Measurements from ENCODE around the gene FOXE3. TPM values are rescaled to one million over a fixed set of nuclear protein-coding genes. Genes with fewer than 3 reads are reported as not detected.

Gene FOXE3
- total RNA-seq, 2 donors from 2014 or later: not detected

DNA sequence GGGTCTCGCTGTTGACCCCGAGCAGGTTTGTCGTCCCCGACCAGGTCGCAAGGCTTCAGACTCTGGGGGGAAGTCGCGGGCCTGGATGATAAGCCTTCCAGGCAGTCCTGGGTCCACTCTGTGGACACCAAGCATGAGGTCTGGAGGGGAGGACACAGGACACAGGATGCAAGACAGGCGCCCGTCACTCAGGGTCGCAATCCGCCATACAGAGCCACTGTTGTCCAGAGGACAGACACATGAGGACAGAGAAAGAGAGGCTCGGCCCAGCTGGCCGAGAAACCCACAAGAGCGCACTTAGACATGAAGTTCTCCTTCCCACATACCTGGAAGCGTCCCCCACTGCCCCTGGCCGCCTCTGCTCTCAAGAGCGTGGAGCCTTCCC is 16.9 kb downstream of the FOXE3 start:
- H3K4me3 Mint-ChIP-seq: peak overlapping the region; percentile 4 to 69
- ATAC-seq (replicated peaks in 1 of 2) (no peak), DNase-seq (no peak)
- H3K9me3 Mint-ChIP-seq: no peaks in the 10 kb centered on the region
- H3K27me3 Mint-ChIP-seq (ENCODE audit: low read depth): peaks cover 42% of the 10 kb centered on the region
- peaks cover 2 to 3% of the 10 kb centered on the region in 2 donors for H3K36me3 Mint-ChIP-seq (ENCODE audit: insufficient read depth in 2 of 2)
- H3K4me1 Mint-ChIP-seq (ENCODE audit: low read depth): peaks cover 49% of the 10 kb centered on the region
- H3K27ac Mint-ChIP-seq: no peak overlapping the region

DNA sequence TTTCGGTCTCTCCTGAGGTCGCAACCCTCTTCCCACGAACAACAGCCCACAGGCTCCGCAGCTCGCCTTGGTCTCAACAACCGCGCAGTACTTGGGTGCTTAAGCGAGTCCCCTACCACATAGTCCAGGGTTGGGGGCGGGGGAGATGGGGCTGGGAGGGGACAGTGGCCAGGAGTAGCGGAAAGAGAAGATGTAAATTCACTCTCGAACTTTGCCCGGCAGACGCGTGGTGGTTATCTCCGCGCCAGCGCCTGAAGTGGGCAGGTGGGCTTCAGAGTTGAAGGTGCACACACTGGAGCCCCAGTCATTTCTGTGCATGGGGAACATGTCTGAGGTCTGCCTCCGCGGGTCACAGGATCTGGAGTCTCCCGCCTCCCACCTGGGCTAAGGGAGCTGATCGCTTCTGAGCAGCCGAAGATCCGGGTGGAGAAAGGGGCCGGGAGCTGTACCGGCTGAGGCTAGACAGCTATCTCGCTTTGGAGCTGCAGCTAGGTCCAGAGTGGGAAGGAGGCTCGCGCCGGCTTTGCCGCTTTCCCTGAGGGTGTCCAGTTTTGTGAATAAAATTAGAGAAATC is 17.5 kb downstream of the FOXE3 start:
- peaks cover 42% of the 10 kb centered on the region for H3K27me3 Mint-ChIP-seq (ENCODE audit: low read depth)
- H3K4me3 Mint-ChIP-seq: peak overlapping the region; percentile 61 to 69
- peaks cover 2 to 3% of the 10 kb centered on the region in 2 donors for H3K36me3 Mint-ChIP-seq (ENCODE audit: insufficient read depth in 2 of 2)
- no peak for DNase-seq
- H3K27ac Mint-ChIP-seq: no peak overlapping the region
- no peak for ATAC-seq (replicated peaks in 1 of 2)
- peaks cover 49% of the 10 kb centered on the region for H3K4me1 Mint-ChIP-seq (ENCODE audit: low read depth)
- H3K9me3 Mint-ChIP-seq: no peaks in the 10 kb centered on the region

DNA sequence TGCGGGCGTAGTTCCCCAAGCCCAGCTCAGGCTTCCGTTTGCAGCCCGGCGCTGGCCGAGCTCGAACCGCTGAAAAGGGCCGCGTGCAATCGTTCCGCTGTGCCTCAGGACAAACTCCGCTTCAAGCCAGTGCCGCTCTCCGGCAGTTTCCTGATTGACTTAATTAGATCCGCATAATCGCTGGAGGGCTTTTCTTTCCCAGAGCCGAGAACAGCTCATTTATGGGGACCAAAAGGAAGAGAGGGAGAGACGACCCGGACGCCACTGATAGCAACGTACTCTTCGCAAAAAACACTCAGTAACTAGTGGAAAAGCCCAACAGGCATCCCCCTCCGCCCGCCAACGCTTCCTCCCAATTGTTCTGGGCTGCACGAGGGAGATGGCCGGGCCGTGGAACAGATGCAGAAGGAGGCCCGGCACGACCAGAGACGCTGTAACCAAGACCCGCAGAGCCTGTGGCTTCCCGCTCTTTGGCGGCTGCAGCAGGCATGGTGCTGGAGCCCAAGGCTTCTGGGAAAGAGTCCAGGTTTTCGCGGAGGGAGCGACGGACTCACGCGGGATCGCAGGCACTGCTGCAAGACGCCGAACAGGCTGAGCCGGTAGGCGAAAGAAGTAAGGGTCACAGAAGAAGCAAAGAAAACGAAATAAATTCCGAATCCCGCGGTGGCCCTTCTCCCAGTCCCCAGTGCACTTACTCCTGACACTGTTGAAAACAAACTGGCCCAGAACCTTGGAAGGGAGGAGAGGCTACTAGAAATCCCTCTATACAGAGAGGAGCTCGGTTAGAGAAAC is 18.2 kb downstream of the FOXE3 start:
- Mint-ChIP-seq H3K9me3 (no peaks in the 10 kb centered on the region), H3K36me3 (ENCODE audit: insufficient read depth in 2 of 2) (peaks cover 2 to 3% of the 10 kb centered on the region in 2 donors), H3K4me3 (peak overlapping the region; percentile 61 to 69), H3K27me3 (ENCODE audit: low read depth) (peaks cover 42% of the 10 kb centered on the region), H3K27ac (no peak overlapping the region), H3K4me1 (ENCODE audit: low read depth) (peaks cover 49% of the 10 kb centered on the region)
- DNase-seq: no peak
- no peak for ATAC-seq (replicated peaks in 1 of 2)

DNA sequence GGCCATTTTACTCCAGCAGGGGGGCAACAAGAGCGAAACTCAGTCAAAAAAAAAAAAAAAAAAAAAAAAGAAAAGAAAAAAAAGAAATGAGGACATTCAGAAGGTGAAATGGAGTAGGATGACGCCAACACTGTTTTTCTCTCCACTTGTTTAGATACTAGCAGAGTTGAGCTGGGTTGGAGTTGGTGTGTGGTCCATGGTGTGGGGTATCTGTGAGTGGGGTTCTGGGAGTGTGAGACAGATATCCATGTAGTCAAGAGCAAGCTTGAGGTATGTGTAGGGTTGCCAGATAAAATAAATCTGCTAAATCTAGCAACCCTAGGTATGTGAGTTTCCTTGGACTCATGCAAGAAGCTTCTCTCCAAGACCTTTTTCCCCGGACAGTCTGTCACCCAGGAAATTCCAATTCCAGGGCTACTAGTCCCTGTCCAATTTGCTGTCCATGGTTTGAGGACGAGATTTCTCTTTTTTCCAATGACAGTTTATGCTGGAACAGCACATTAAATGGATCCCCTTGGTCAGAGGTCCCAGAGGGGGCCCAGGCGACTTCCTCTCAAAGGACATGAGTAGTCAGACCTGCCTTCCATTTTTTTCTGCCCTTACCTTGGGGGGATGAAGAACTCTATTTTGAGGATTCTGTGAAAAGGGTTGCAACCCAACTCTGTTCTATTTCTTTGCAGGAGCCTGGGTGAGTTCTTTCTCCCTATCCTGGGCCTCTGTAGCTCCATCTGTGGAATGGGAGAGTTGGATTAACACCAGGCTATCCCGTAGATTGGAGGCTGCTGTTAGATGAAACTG is 19.6 kb downstream of the FOXE3 start:
- no peak for ATAC-seq (replicated peaks in 1 of 2)
- peaks cover 49% of the 10 kb centered on the region for H3K4me1 Mint-ChIP-seq (ENCODE audit: low read depth)
- no peaks in the 10 kb centered on the region for H3K9me3 Mint-ChIP-seq
- peaks cover 42% of the 10 kb centered on the region for H3K27me3 Mint-ChIP-seq (ENCODE audit: low read depth)
- H3K27ac Mint-ChIP-seq: no peak overlapping the region
- DNase-seq: no peak
- peak overlapping the region; percentile 98 for H3K4me3 Mint-ChIP-seq
- peaks cover 2 to 3% of the 10 kb centered on the region in 2 donors for H3K36me3 Mint-ChIP-seq (ENCODE audit: insufficient read depth in 2 of 2)

DNA sequence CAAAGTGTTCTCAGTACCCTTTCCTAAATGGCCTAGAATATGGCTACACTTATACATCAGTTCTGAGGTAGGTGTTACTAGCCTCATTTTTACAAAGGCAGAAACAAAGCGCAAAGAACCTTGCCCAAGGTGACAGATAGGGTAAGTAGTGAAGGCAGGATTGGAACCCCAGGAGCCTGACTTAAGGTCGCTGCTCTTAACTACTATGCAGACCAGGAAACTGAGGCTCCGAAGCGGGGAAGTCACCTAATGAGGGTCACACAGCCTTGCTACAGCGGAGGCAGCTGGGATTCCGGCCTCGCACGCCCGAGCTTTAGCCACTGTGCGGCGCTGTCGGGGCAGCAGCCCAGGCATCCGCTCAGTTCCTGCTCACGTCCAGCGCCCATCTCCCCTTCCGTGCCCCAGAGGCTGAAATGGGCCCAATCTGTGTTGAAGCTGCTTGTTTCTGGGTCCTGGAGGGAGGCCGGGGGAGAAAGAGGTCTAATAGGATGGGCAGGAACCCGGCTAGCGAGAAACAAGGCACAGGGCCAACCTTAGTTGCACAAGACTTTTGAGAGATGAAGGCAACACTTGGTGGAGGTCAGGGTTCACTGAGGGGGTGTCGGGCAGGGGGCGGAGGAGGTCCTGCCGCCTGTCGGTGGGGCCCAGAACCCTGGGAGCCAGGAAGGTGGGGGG is 20.4 kb downstream of the FOXE3 start:
- peak overlapping the region; percentile 88 for H3K27ac Mint-ChIP-seq
- H3K36me3 Mint-ChIP-seq (ENCODE audit: insufficient read depth in 2 of 2): peaks cover 2 to 3% of the 10 kb centered on the region in 2 donors
- ATAC-seq (replicated peaks in 1 of 2): peak; percentile 33 to 52
- no peaks in the 10 kb centered on the region for H3K9me3 Mint-ChIP-seq
- H3K27me3 Mint-ChIP-seq (ENCODE audit: low read depth): peaks cover 34% of the 10 kb centered on the region
- peak; percentile 86 to 87 for DNase-seq
- H3K4me3 Mint-ChIP-seq: peak overlapping the region; percentile 98
- H3K4me1 Mint-ChIP-seq (ENCODE audit: low read depth): peaks cover 43% of the 10 kb centered on the region

DNA sequence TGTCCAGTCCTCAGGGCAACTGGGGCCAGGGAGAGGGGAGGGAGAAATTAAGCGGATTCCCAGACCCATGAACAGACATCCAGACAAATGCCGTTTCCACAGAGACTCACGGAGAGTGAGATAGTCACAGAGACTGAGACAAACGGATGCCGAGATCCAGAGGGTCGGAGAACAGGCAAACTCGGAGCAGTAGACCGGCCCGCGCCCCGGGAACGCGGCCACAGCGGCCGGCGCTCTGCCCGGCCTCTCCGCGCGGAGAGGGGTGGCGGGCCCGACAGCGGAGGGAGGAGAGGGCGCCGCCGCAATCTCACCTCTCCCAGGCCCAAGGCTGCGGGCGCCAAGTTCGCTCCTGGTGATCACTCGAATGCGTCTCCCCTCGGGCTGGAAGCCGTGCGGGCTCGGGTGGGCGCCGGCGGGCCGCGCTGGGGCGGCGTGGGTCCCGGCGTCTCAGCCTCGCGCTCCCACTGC is 20.9 kb downstream of the FOXE3 start:
- peak in 1 of 2 donors; percentile 46 for DNase-seq
- Mint-ChIP-seq H3K4me3 (peak overlapping the region; percentile 98), H3K9me3 (no peaks in the 10 kb centered on the region), H3K27ac (no peak overlapping the region), H3K4me1 (ENCODE audit: low read depth) (peaks cover 39% of the 10 kb centered on the region), H3K27me3 (ENCODE audit: low read depth) (peaks cover 33% of the 10 kb centered on the region), H3K36me3 (ENCODE audit: insufficient read depth in 2 of 2) (peaks cover 2 to 3% of the 10 kb centered on the region in 2 donors)
- peak; percentile 11 to 16 for ATAC-seq (replicated peaks in 1 of 2)

DNA sequence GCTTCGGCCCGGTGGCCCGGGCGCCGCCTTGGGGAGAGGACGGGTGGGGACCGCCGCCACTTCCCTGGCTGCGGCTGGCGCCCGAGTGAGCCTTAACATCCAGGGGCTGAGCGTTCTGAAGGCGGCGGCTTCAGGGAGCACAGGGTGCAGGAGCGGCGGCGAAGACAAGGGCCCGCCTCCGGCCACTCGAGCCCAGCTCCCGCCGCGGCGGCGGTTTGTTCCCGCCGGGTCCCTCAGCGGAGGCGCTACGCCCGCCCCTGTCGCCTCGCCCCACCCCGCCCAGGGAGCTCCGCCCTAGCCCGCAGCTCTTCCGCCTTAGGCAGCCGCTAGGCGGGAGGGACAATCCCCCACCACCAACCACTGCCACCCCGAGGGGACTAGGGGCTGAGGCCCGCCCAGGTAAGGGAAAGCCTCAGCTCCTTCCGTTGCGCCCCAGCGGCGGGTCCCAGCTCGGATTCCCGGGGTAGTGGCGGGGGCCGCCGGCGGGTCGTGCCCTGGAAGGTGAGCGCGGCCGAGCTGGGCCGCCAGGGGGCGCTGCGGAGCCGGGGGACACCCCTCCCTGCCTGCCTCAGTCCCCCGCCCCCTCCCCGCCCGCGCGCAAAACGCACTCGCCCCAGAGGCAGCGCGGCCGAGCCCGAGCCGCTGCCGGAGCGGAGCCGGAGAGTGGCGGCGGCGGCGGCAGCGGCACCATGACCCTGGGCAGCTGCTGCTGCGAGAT is 21.5 kb downstream of the FOXE3 start, which contains the start of gene FOXD2:
Gene FOXD2, plus strand, starts transcription at position 598 of the 718 bp plus-strand sequence. Its CDS starts 92 bp downstream, at position 690.
- Mint-ChIP-seq H3K27me3 (ENCODE audit: low read depth) (peaks cover 27% of the 10 kb centered on the region), H3K4me3 (peak within 1 kb of the TSS; percentile 98), H3K4me1 (ENCODE audit: low read depth) (peaks cover 33% of the 10 kb centered on the region), H3K27ac (no peak within 1 kb of the TSS), H3K36me3 (ENCODE audit: insufficient read depth in 2 of 2) (peaks cover 2 to 3% of the 10 kb centered on the region in 2 donors), H3K9me3 (no peaks in the 10 kb centered on the region)
- ATAC-seq (replicated peaks in 1 of 2) (peak; percentile 89 to 90), DNase-seq (peak; percentile 92 to 96)

DNA sequence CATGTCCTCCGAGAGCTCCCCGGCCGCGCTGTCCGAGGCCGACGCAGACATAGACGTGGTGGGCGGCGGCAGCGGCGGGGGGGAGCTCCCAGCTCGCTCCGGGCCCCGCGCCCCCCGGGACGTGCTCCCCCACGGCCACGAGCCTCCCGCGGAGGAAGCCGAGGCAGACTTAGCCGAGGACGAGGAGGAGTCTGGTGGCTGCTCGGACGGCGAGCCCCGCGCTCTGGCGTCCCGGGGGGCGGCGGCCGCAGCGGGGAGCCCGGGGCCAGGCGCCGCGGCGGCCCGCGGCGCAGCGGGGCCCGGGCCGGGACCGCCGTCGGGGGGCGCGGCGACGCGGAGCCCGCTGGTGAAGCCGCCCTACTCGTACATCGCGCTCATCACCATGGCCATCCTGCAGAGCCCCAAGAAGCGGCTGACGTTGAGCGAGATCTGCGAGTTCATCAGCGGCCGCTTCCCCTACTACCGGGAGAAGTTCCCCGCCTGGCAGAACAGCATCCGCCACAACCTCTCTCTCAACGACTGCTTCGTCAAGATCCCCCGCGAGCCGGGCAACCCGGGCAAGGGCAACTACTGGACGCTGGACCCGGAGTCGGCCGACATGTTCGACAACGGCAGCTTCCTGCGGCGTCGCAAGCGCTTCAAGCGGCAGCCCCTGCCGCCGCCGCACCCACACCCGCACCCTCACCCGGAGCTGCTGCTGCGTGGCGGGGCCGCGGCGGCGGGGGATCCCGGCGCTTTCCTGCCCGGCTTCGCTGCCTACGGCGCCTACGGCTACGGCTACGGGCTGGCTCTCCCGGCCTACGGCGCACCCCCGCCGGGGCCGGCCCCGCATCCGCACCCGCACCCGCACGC is 22.3 kb downstream of the FOXE3 start:
- peak in 1 of 2 donors; percentile 1 for ATAC-seq (replicated peaks in 1 of 2)
- Mint-ChIP-seq H3K27me3 (ENCODE audit: low read depth) (peaks cover 19% of the 10 kb centered on the region), H3K4me1 (ENCODE audit: low read depth) (peaks cover 25% of the 10 kb centered on the region), H3K36me3 (ENCODE audit: insufficient read depth in 2 of 2) (peaks cover 2 to 3% of the 10 kb centered on the region in 2 donors), H3K9me3 (no peaks in the 10 kb centered on the region), H3K4me3 (peak overlapping the region; percentile 75 to 78), H3K27ac (no peak overlapping the region)
- DNase-seq: peak; percentile 42 to 49

DNA sequence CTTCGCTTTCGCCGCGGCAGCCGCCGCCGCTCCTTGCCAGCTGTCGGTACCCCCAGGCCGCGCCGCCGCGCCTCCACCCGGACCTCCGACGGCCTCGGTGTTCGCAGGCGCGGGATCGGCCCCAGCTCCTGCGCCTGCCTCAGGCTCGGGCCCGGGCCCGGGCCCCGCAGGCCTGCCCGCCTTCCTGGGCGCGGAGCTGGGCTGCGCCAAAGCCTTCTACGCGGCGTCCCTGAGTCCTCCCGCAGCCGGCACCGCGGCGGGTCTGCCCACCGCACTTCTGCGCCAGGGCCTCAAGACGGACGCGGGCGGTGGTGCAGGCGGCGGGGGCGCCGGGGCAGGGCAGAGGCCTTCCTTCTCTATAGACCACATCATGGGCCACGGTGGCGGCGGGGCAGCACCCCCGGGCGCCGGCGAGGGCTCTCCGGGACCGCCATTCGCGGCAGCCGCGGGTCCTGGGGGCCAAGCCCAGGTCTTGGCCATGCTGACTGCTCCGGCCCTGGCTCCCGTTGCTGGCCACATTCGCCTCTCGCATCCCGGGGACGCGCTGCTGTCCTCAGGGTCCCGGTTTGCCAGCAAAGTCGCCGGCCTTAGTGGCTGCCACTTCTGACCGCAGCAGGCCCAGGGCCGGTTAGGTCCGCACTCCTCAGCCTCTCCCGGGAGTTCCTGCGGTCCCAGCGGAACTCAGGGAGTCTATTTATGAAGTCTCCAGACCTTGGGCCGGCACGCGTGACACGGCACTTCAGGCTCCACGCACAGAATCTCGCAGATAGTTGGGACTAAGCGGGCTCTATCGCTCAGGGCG is 23.1 kb downstream of the FOXE3 start:
- peak in 1 of 2 donors; percentile 38 for DNase-seq
- Mint-ChIP-seq H3K27me3 (ENCODE audit: low read depth) (peaks cover 11% of the 10 kb centered on the region), H3K36me3 (ENCODE audit: insufficient read depth in 2 of 2) (peaks cover 3% of the 10 kb centered on the region in 2 donors), H3K27ac (no peak overlapping the region), H3K9me3 (no peaks in the 10 kb centered on the region), H3K4me1 (ENCODE audit: low read depth) (peaks cover 25% of the 10 kb centered on the region), H3K4me3 (peak overlapping the region in 1 of 2 donors; percentile 58)
- ATAC-seq (replicated peaks in 1 of 2): no peak

DNA sequence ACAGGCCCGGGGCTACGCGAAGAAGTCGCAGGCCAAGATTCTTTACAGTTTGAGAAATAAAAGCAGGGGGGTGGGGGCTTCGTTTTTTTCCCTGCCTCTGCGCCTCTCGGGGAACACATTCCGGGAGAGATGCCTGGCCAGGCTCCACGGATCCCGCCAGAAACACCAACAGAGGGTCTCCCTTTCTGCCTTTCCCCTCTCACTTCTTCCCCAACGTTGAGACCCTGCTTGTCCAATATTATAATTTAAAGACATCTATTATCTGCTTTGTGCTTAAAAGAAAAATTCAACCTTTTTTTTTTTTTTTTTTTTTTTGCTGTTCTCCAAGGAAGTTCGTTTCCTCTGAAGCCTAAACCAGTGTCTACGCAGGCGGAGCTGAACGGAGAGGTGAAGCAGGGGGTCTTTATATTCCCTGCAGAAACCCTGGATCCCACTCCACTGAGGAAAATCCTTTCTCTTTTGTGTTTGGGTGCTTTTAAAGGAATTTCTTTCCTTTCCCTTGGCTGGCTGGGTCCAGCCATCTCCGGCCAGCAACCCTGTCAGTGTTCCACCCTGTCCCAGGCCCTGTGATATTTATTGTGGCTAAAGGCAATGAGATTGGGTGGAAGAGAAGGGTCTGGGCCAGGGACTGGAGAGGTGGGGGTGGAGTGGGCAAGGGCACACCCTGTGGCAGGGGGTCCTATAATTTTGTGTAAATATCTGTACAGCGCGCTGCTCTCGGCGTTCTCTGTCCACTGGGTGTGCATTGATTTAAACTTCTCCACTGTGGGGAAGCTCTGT is 23.9 kb downstream of the FOXE3 start:
- Mint-ChIP-seq H3K27ac (no peak overlapping the region), H3K27me3 (ENCODE audit: low read depth) (peaks cover 3% of the 10 kb centered on the region), H3K4me1 (ENCODE audit: low read depth) (peaks cover 30% of the 10 kb centered on the region), H3K9me3 (no peaks in the 10 kb centered on the region), H3K4me3 (peak overlapping the region in 1 of 2 donors; percentile 58), H3K36me3 (ENCODE audit: insufficient read depth in 2 of 2) (peaks cover 3 to 5% of the 10 kb centered on the region in 2 donors)
- no peak for DNase-seq
- no peak for ATAC-seq (replicated peaks in 1 of 2)

Measured in activated T-cell treated with anti-CD3 and anti-CD28 coated beads, Interleukin-2, amount 50 U/mL, for 72 hours (primary cell).